ENCODE data around the gene EPB41L2.

EPB41L2 gene

GRCh38 chr6:130836055-130836640 is 226.9 kb downstream of the EPB41L2 start:
- in situ Hi-C loops (cut with MboI; ENCODE audit: low sequenced_read_pairs), result no loop called here
- H3K36me3 ChIP-seq (replicated peaks), result no peaks in the 10 kb centered on the region
- no peaks in the 10 kb centered on the region for H3K27me3 ChIP-seq (ENCODE audit: low read depth)
- peaks cover 57% of the 10 kb centered on the region for H3K4me1 ChIP-seq
- no peaks in the 10 kb centered on the region for H3K9me3 ChIP-seq
- H3K4me3 ChIP-seq, result no peak overlapping the region
- DNase-seq (ENCODE audit: low spot score in 2 of 2), result peak; percentile 55 to 90

- in situ Hi-C loops (cut with MboI; ENCODE audit: low sequenced_read_pairs), result no loop called here
- Histone ChIP-seq H3K27me3 (ENCODE audit: low read depth) (no peaks in the 10 kb centered on the region), H3K36me3 (replicated peaks) (no peaks in the 10 kb centered on the region), H3K4me3 (no peak overlapping the region), H3K4me1 (peaks cover 44% of the 10 kb centered on the region), H3K9me3 (no peaks in the 10 kb centered on the region)
- no peak for DNase-seq (ENCODE audit: low spot score in 2 of 2)
Measured at GRCh38 chr6:130834482-130835251, 228.4 kb downstream of the EPB41L2 start.

- Histone ChIP-seq H3K36me3 (replicated peaks) (no peaks in the 10 kb centered on the region), H3K4me3 (no peak overlapping the region), H3K9me3 (no peaks in the 10 kb centered on the region), H3K27me3 (ENCODE audit: low read depth) (no peaks in the 10 kb centered on the region), H3K4me1 (peaks cover 33% of the 10 kb centered on the region)
- in situ Hi-C loops (cut with MboI; ENCODE audit: low sequenced_read_pairs), result no loop called here
- no peak for DNase-seq (ENCODE audit: low spot score in 2 of 2)
Measured at GRCh38 chr6:130833569-130833968, 229.5 kb downstream of the EPB41L2 start.

GRCh38 chr6:130831607-130832006 is 231.4 kb downstream of the EPB41L2 start:
- Histone ChIP-seq H3K9me3 (no peaks in the 10 kb centered on the region), H3K36me3 (replicated peaks) (no peaks in the 10 kb centered on the region), H3K4me1 (peaks cover 16% of the 10 kb centered on the region), H3K27me3 (ENCODE audit: low read depth) (no peaks in the 10 kb centered on the region), H3K4me3 (no peak overlapping the region)
- DNase-seq (ENCODE audit: low spot score in 2 of 2), result no peak
- in situ Hi-C loops (cut with MboI; ENCODE audit: low sequenced_read_pairs), result no loop called here

GRCh38 chr6:130829333-130829910 is 233.6 kb downstream of the EPB41L2 start:
- Histone ChIP-seq H3K27me3 (ENCODE audit: low read depth) (no peaks in the 10 kb centered on the region), H3K9me3 (no peaks in the 10 kb centered on the region), H3K4me1 (no peaks in the 10 kb centered on the region), H3K4me3 (no peak overlapping the region), H3K36me3 (replicated peaks) (no peaks in the 10 kb centered on the region)
- in situ Hi-C loops (cut with MboI; ENCODE audit: low sequenced_read_pairs), result no loop called here
- DNase-seq (ENCODE audit: low spot score in 2 of 2), result no peak

GRCh38 chr6:130827247-130828149 is 235.5 kb downstream of the EPB41L2 start, which contains the start of gene SMLR1:
TSS of gene SMLR1 (plus strand) at chr6:130827406. CDS start at chr6:130827414, 8 bp downstream.
- no peaks in the 10 kb centered on the region for H3K4me1 ChIP-seq
- DNase-seq (ENCODE audit: low spot score in 2 of 2), result no peak
- in situ Hi-C loops (cut with MboI; ENCODE audit: low sequenced_read_pairs), result no loop called here
- no peak within 1 kb of the TSS for H3K4me3 ChIP-seq
- no peaks in the 10 kb centered on the region for H3K36me3 ChIP-seq (replicated peaks)
- no peaks in the 10 kb centered on the region for H3K27me3 ChIP-seq (ENCODE audit: low read depth)
- no peaks in the 10 kb centered on the region for H3K9me3 ChIP-seq

- in situ Hi-C loops (cut with MboI; ENCODE audit: low sequenced_read_pairs), result no loop called here
- no peak overlapping the region for H3K4me3 ChIP-seq
- H3K9me3 ChIP-seq, result no peaks in the 10 kb centered on the region
- H3K27me3 ChIP-seq (ENCODE audit: low read depth), result no peaks in the 10 kb centered on the region
- no peak for DNase-seq (ENCODE audit: low spot score in 2 of 2)
- H3K4me1 ChIP-seq, result no peaks in the 10 kb centered on the region
- no peaks in the 10 kb centered on the region for H3K36me3 ChIP-seq (replicated peaks)
Measured at GRCh38 chr6:130826442-130827246, 236.4 kb downstream of the EPB41L2 start.

- no peaks in the 10 kb centered on the region for H3K4me1 ChIP-seq
- no peaks in the 10 kb centered on the region for H3K36me3 ChIP-seq (replicated peaks)
- peak in 1 of 2 experiments; percentile 20 for DNase-seq (ENCODE audit: low spot score in 2 of 2)
- no peaks in the 10 kb centered on the region for H3K9me3 ChIP-seq
- H3K4me3 ChIP-seq, result no peak overlapping the region
- no peaks in the 10 kb centered on the region for H3K27me3 ChIP-seq (ENCODE audit: low read depth)
- in situ Hi-C loops (cut with MboI; ENCODE audit: low sequenced_read_pairs), result no loop called here
Measured at GRCh38 chr6:130825772-130826441, 237.1 kb downstream of the EPB41L2 start.

GRCh38 chr6:130824978-130825694 is 237.9 kb downstream of the EPB41L2 start:
- no peaks in the 10 kb centered on the region for H3K9me3 ChIP-seq
- no peaks in the 10 kb centered on the region for H3K36me3 ChIP-seq (replicated peaks)
- no peaks in the 10 kb centered on the region for H3K27me3 ChIP-seq (ENCODE audit: low read depth)
- in situ Hi-C loops (cut with MboI; ENCODE audit: low sequenced_read_pairs), result no loop called here
- DNase-seq (ENCODE audit: low spot score in 2 of 2), result no peak
- H3K4me3 ChIP-seq, result no peak overlapping the region
- H3K4me1 ChIP-seq, result no peaks in the 10 kb centered on the region

- Histone ChIP-seq H3K27me3 (ENCODE audit: low read depth) (no peaks in the 10 kb centered on the region), H3K4me1 (no peaks in the 10 kb centered on the region), H3K9me3 (no peaks in the 10 kb centered on the region), H3K4me3 (no peak overlapping the region), H3K36me3 (replicated peaks) (no peaks in the 10 kb centered on the region)
- DNase-seq (ENCODE audit: low spot score in 2 of 2), result no peak
- in situ Hi-C loops (cut with MboI; ENCODE audit: low sequenced_read_pairs), result no loop called here
Measured at GRCh38 chr6:130822736-130823135, 240.3 kb downstream of the EPB41L2 start.

GRCh38 chr6:130815200-130816071 is 247.6 kb downstream of the EPB41L2 start:
- in situ Hi-C loops (cut with MboI; ENCODE audit: low sequenced_read_pairs), result no loop called here
- no peaks in the 10 kb centered on the region for H3K27me3 ChIP-seq (ENCODE audit: low read depth)
- no peaks in the 10 kb centered on the region for H3K4me1 ChIP-seq
- DNase-seq (ENCODE audit: low spot score in 2 of 2), result no peak
- H3K9me3 ChIP-seq, result no peaks in the 10 kb centered on the region
- no peak overlapping the region for H3K4me3 ChIP-seq
- H3K36me3 ChIP-seq (replicated peaks), result no peaks in the 10 kb centered on the region

Data from HAP-1 (cell line).